HG02678 (cell line): ENCODE measurements around the gene LRRC18.

ENCODE experiments used
- ATAC-seq: cut with Tn5 transposase; IDR thresholded peaks from one replicate; pipeline ENCODE4 v1.9.1; 2021; ENCODE audit warnings: mild to moderate bottlenecking, moderate library complexity; ENCODE audit not compliant: unreplicated experiment

Gene LRRC18

DNA sequence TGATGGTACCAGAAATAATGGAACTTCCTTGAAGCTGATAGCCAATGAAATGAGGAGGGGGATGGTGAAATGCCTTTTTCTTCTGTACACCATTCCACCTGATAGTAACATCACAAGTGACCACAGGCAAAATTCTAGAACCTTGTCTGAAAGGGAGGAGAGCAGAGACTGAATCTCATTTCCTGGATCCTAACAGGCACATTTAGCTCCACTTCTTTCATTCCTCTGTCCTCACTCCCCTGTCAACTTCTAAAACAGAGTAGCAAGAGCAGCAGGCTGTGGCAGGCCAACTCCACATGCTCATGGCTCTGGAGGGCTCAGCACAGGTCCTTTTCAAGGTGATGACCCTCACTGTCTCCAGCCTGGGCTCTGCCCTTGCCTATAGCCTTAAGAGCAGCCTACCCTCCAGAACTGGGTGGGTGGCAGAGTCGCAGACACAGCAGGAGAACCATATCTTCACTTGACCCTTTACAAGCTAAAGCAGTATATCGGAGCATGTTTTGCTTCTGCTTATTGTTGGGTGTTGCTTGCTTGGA is at the start of gene LRRC18:
Gene LRRC18, minus strand, starts transcription at position 51 of the 536 bp plus-strand sequence. CDS start 25,685 bp downstream, outside the sequence.
- ATAC-seq: no peak

- no peak for ATAC-seq
These were observed 46.0 kb upstream of the LRRC18 start for GRCh38 chr10:48985621-48986158.

DNA sequence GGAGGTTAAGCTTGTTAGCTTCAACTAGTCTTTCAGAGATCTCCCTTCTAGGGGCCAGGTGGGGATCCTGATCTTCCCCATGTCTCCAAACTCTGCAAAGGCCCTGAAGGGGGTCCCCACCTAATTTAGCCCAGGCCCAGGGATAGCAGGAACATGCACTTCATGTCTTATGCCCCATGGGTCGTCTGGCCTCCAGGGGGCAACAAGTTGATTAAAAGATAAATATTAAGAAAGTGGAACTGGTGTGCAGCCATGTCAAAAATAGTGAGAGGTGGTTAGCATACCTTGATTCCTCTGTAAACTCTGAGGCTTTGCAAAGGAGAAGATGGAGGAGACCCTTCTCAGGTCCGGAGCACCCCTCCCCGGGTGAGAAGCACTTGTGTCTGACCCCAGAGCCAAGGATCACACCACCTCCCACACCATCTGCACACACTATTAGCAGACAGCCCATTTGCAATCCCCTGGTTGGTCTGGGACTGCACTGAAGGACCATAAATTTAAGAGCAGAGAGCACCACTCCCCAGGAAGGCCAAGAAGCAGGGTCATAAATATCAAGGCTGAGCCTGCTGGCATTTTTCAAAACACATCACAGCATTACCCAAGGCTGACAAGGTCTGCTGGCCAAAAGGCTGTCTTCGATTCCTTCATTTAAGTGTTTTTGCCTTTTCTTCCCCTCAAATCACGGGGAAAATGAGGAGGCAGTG is 44.2 kb upstream of the LRRC18 start:
- ATAC-seq: no peak

- ATAC-seq: no peak
These were observed 42.9 kb upstream of the LRRC18 start for GRCh38 chr10:48982584-48982983.

DNA sequence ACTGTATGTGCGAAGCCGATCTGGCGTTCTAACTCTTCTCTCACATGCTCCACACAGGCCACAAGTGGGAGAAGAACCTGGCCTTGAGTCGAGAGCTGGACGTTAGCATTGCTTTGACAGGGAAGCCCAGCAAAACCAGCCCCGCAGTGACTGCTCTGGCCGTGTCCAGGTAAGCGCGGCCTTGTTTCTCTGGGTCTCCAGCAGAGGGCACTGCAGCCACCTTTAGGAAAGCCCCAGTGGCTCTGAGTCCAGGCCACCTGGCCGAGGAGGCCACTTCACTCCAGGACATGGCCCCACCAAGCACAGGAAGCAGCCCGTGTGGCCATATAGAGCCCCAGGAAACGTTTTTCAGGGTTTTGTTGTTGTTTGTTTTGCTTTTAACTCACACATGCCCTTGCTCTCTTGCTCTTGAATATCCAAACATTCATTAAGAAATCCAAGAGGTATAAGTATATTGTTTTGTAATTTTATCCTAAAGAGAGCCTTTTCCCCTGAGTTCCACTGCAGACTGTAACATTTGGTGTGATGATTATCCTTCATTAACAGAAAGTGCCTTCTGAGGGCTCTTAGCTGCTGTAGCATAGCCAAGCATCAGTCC is 41.8 kb upstream of the LRRC18 start:
- ATAC-seq: no peak

- ATAC-seq: no peak
These were observed 38.7 kb upstream of the LRRC18 start for GRCh38 chr10:48978318-48978717.

DNA sequence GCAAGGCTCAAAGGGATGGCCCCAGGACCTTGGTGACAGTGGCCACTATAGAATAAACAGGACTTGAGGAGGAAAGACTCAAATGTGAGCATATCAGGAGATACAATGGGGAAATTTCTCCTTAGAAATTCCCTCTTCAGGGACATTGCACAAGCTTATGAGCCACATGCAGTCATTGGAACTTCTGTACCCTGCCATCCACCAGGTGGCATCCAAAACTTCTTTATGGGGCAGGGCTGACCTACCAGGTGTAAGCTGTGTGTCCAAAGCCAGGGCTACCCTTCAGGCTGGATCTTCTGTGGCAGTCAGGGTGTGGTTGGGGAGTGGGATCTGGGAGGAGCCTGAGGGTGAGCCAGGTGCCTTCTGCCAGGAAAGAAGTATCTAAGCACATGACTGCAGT is 36.6 kb upstream of the LRRC18 start:
- ATAC-seq: no peak

- ATAC-seq: no peak
These were observed 35.0 kb upstream of the LRRC18 start for GRCh38 chr10:48974510-48975156.

- no peak for ATAC-seq
These were observed 33.4 kb upstream of the LRRC18 start for GRCh38 chr10:48973065-48973464.

DNA sequence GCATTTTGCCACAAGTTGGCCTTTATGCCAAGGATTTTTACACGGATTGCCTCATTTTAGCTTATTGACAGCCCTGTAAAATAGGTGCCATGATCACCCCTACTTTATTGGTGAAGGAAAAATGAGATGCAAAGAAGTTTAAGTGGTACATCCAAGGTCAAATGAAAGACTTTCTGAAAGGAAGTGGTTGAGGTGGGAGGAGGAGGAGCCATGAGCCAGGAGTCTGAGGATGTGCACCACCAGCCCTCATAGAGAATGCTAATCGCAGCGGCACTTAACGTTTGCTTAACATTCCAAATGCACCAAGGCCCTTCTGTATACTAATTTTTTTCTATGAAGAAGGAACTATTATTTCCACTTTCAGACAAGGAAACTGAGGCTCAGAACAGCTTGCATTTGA is 31.0 kb upstream of the LRRC18 start:
- no peak for ATAC-seq

DNA sequence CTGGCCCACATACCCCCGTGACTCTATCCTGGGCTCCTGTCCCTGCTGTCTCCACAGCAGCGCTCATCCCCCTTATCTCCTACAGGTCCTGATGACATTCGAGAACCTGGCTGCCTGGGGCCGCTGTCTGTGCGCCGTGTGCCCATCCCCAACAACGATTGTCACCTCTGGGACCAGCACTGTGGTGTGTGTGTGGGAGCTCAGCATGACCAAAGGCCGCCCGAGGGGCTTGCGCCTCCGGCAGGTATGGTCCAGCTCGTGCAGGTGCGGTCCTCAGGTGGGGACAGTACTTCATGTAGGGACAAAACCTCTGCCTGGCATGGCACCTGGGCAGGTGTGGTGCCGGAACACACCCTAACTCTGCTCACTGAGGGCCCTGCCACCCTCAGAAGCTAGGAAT is 30.4 kb upstream of the LRRC18 start:
- no peak for ATAC-seq

- ATAC-seq: no peak
These were observed 28.4 kb upstream of the LRRC18 start for GRCh38 chr10:48968036-48968435.

- no peak for ATAC-seq
These were observed 25.8 kb upstream of the LRRC18 start for GRCh38 chr10:48965460-48965859.

- no peak for ATAC-seq
These were observed 24.4 kb upstream of the LRRC18 start for GRCh38 chr10:48964038-48964437.

DNA sequence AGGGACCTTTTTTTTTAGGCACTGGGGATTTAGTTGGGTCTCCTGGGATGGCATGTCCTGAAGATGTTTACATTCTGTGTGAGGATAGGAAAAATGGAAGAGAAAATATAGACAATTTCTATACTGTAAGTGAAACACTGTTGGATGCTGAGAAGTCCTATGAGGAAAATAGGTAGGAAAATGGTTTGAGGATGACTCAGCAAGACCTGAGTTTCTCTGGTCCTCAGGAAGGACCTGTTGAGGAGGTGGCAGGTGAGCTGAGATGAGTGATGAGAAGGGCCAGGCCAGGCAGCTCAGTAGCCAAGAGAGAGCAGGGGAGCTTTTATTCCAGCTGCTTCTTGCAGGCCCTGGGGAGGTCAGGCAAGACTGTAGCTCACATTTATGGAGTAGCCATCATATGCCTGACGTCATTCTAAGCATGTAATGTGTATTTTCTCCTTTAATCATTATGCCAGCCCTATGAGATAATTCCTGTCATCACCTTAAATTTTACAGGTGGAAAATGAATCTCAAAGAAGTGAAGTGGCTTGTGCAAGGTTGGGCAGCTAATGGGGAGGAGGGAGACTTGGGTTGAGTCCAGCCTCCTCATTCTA is 19.1 kb upstream of the LRRC18 start:
- ATAC-seq: no peak

- no peak for ATAC-seq
These were observed 17.9 kb upstream of the LRRC18 start for GRCh38 chr10:48957361-48958151.

- ATAC-seq: no peak
These were observed 12.1 kb upstream of the LRRC18 start for GRCh38 chr10:48951707-48952106.

DNA sequence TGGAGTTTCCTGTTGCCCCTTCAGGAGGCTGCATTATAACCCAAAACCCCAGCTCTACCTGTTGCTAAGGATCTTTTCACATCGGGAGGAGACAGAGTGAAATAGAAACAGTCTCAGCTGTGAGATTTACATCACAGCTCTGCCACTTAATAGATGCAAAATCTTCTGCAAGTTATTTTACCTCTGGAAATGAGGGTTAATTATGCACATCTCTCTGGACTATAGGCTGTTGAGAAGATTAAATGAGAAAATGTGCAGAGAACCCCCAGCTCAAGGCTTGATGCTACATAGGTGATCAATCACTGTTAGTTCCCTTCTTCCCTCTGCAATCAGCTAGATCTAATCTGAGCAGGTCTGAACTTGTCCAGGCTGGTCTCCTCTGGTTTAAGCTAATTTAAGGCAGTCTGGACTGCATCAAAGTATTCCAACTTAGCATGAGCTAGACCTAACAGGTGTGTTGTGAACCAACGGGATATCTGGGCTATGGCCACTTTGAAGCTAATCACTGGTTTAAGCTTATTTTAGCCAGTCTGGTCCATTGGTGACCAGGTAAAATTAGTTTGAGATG is 8.9 kb upstream of the LRRC18 start:
- ATAC-seq: no peak

GRCh38 chr10:48947690-48948469 is 8.2 kb upstream of the LRRC18 start:
- ATAC-seq: no peak
